GM21786 (cell line): ENCODE results near the gene MMP23B.
"Not testable (repeated sequence)": the region's sequence is repeated elsewhere in the genome, so short reads cannot be mapped to it uniquely, and the experiment has no call there.

Experiments
- ATAC-seq: cut with Tn5 transposase; IDR thresholded peaks from one replicate; pipeline ENCODE4 v1.9.1; 2021; ENCODE audit not compliant: unreplicated experiment

MMP23B gene

DNA sequence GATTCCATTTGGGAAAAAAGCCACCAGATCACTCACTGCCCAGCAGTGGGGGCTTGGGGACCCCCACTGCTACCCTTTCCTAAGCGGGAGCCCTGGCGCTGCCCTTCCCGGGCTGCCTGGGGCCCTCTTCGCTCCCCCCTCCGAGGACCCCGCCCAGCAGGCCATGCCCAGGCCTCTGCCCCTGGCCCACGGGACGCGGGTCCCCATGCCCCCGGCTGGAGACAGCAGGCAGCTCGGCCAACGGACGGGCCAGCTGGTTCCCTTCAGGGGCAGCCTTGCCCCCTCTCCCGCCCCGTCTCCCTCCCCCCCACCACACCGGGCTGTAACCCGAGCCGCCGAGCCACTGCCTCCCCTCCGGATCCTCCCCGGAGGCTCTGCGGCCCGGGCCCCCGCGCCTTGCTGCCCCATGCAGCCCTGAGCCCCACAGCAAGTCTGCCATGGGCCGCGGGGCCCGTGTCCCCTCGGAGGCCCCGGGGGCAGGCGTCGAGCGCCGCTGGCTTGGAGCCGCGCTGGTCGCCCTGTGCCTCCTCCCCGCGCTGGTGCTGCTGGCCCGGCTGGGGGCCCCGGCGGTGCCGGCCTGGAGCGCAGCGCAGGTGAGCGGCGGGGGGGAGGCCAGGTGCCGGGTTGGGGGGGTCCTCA, at the start of gene MMP23B:
Gene MMP23B, plus strand, starts transcription at position 392 of the 639 bp plus-strand sequence. Its CDS starts 46 bp downstream, at position 438.
- ATAC-seq = no peak

DNA sequence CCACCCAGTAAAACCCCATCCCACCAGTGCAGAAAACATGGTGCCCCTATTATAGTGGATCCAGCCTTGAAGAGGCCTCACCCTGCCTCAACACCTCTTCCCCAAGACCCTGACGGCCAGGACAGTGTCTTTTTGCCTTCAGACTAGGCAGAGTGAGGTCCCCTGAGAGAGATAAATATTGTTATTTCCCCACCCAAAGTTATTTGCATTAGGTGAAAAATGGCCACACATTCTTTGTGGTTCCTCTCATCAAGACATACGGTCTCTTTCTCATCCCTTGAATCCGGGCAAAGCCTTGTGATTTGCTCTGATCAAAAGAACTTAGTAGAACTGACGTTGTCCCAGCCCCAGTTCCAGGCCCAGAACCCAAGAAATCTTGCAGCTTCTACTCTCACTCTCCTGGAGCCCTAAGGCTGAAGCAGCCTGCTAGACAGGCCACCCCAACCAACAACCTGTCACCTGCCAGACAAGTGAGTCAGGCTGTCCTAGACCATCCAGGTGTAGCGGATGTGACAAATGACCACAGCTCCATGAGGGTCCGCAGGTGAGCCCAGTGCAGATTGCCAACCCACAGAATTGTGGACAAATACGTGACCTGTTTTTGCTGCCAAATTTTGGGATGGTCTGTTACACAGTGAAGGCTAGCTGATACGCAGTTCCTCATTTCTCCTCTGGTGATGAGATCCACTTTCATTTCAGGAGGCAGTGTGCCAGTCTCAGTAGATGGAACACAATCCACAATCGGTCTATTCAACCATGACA, 49.2 kb upstream of the MMP23B start:
- ATAC-seq = no peak

DNA sequence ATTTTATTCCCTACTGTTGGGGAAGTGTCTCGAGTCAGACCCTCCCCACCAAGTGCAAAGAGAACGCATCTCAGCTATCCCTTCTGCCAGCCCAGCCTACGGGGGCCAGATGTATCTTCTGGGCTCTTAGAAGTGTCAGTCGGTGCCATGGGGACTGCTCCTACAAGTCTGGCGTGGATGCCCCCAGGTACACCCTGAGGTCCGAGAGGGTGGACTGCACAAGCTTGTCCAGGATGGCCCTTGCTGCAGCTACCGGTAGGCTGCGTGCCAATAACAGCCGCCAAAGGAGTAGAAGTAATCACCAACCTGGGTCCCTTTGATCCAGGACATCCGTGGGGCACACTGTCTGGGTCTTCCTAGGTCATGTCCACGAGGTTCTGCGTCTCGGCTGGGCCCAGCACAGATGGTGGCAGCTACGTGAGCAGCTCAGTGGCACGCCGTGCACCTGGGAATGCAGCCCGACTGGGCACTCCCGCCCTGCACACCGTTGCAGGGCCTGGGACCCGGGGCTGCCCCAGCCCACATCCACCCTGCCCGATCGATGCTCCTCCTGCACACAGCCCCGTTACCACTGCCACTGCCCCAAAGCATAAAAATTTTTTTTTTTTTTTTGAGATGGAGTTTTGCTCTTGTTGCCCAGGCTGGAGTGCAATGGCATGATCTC, 48.5 kb upstream of the MMP23B start:
- ATAC-seq = no peak

DNA sequence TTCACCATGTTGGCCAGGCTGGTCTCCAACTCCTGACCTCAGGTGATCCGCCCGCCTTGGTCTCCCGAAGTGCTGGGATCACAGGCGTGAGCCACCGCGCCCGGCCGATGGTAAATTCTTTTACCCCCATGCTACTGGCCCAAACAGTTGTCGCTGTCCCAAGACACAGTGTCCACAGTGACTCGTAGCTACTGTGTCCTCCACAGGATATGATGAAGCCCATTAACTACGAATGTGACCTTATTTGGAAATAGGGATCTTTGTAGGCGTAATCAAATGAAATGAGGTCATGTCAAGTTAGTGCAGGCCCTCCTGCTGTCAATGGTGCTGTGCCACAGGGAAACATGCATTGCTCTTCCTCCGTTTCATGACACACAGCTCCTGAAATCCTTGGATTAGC, 40.5 kb upstream of the MMP23B start:
- no peak for ATAC-seq

DNA sequence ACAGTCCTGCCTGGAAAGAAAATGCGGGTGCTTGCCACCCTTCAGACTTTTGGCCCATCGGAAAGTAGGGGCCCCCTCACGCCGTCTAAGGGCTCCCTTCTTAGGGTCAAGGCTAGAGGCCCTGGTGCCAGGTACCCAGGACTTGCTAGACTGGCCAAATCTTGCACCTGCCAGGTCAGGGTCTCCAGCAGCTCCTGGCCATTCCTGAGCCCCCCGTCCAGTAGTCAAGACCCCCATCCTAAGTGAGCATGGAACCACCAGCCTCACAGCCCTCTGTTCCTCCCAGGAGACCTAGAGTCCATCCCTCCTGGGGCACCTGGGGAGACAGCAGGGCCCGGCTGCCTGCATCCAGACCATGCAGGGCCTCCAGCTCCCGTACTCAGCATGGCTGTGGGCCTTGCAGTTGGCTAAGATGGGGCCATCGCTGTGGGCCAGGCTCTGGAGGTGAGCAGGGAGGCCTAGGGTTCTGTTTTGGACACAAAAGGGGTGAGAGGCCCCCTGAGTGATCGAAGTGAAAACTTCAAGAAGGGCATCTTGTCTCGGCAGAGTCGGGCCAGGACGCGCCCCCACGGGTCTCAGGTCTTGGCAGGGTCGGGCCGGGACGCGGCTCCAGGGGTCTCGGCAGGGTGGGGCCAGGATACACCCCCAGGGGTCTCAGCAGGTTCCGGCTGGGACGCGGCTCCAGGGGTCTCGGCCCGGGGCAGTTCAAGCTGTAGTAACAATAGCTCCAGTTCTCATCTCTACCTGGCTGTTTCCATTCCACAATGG, 38.0 kb upstream of the MMP23B start:
- ATAC-seq = no peak

DNA sequence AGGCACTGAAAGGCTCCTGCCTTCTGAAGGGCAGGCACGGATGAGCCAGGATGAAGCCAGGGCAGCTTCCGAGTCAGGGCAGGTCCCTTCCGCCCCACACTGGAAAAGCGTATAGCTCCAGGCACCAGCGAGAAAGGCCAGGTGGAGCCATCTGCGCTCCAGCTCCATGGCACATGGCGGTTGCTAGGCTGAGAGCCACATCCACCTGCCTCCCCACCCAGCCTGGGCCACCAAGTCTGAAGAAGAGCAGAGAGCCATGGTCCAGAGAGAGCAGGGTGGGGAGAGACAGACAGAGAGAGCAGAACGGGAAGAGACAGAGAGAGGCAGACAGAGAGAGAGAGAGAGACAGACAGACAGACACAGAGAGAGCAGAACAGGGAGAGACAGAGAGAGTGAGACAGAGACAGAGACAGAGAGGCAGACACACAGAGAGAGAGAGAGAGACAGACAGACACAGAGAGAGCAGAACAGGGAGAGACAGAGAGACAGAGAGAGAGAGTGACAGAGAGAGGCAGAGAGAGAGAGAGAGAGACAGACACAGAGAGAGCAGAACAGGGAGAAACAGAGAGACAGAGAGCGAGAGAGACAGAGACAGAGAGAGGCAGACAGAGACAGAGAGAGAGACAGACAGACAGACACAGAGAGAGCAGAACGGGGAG, 37.2 kb upstream of the MMP23B start:
- ATAC-seq = no peak

DNA sequence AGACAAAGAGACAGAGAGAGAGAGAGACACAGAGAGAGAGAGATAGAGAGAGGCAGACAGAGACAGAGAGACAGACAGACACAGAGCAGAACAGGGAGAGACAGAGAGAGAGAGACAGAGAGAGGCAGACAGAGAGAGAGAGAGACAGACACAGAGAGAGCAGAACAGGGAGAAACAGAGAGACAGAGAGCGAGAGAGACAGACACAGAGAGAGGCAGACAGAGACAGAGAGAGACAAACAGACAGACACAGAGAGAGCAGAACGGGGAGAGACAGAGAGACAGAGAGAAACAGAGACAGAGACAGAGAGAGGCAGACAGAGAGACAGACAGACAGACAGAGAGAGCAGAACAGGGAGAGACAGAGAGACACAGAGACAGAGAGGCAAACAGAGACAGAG, 36.6 kb upstream of the MMP23B start:
- ATAC-seq = not testable (repeated sequence)

DNA sequence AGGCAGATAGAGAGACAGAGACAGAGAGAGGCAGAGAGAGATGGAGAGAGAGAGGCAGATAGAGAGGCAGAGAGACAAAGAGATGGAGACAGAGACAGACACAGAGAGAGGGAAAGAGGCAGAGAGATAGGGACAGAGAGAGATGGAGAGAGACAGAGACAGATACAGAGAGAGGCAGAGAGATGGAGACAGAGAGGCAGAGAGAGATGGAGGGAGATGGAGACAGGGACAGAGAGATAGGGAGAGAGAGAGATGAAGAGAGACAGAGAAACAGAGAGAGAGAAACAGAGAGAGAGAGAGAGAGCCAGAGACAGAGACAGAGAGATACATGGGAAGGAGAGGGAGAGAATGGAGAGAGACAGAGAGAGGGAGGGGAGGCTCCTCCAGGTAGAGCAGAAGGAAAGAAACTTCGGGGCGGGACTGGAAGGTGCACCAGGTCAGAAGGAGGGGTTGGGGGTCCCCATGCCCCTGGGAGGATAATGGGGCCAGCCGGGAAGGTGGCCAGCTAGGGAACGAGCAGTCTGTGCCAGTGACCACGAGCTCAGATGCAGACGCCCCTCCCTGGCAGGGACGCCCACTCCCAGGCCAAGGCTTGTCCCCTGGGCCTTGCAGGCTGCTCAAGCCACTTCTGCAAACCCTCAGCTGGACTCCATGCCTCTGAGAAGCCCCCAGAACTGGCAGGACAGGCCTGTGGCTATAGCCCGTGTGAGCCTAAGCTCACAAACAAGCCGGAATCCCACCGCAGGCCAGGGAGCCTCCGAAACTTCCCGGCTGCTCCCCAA, 35.3 kb upstream of the MMP23B start:
- ATAC-seq = no peak

DNA sequence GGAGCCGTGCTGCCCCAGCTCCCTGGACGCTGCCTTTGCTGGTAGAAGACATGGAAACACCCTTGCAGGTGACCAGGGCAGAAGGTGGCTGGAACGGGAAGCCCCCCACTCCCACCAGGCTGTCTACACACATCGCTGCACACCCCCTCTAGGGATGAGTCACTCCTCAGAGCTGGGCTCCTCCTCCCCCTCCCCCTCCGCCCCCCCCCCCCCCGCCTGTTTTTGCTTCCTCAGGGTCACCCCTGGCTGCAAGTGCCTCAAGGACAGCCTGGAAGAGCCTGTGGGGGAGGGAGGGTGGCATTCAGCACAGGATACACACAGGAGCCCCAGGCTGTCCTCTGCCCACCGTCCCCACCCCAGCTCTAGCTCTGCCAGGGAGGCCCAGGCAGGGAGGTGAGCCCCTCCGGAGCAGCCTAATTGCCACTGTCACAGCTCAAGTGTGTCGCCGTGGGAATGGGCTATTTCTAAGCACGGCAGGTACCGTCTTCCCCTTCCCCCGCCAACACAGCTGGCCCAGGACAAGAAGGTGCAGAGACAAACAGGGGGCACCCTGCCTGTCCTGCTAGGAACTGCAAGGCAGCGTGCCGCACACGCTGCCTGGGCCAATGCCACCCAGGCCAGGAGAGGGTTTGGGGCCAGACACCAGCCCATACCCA, 34.6 kb upstream of the MMP23B start:
- no peak for ATAC-seq

DNA sequence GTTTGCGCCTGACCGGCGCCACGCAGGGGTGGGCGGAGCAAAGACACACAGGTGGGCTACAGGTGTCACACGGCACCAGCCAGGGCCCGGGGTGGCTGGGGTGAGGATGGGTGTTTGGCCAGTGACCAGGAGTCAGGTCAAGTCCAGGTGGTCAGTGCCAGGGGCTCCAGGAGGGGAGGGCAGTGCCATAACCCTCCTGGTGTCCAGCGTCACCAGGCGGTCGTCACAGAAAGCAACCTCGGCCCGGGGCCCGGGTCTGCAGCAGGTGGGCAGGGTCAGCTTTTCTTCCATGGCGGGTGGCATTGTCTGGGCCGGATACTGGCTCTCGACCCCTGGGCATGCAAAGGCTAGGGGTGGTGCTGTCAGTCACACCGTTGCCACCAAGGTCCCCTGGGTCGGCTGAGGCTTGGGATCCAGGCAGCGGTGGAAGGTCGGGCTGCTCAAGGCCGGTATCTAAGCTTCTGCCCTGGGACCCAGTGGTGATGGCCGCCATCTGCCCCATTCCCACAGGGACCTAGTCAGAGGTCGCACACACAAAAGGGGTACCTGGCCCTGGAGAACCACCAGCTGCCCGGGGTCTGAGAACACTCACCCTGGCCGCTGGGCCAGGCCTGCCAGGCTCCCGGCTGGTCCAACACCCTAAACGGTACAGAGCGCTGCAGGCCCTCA, 33.8 kb upstream of the MMP23B start:
- no peak for ATAC-seq

DNA sequence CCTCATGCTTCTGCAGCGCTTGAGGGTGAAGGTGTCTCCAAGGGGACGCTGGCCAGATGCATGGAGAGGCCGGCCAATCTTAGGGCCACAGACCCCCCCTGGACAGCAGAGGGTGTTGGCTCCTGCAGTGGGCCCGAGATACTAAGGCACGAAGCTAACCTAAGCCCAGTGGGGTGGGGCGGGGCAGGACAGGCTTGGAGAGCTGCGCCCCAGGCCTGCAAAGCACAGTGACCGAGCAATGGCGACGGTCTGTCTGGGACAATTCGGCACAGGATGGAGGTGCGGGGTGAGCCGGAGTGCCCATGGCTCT, 33.3 kb upstream of the MMP23B start:
- ATAC-seq = no peak

DNA sequence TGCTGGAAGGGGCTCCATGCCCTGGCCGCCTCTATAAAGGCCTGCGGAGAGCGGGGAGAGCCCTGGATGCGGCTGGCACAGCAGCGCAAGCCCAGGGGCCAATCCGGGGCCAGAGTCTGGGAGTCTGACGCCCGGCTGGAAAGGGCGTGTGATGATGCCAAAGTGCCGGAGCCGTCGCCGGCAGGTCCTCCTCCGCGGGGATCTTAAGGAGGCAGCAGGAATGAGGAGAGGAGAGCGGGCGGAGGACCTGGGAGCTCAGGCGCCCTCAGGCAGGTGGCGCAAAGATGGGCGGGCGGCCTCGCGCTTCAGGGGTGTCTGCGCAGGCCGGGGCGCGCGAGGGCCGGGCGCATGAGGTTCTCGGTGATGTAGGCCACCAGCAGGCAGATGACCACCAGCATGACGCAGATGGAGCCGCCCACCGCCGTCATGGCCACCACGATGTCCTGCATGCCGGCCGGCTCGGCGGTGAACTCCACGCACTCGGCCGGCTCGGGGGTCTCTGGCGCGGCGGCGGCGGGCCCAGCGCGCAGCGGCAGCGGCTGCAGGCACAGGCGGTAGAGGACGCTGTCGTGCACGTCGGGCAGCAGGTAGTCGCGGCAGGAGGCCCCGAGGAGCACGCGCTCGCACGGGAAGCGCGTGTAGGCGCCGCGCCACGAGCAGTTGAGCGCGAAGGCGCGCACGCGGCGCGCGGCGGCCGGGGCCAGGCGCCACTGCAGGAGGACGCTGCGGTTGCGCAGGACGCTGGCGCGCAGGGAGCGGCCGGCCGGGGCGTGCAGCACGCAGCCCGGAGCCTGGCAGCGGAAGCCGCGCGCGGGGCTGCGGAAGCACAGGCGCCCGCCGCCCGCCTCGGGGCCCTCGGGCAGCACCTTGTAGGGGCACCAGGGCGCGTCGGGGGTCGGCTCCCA, 32.7 kb upstream of the MMP23B start:
- ATAC-seq = no peak

DNA sequence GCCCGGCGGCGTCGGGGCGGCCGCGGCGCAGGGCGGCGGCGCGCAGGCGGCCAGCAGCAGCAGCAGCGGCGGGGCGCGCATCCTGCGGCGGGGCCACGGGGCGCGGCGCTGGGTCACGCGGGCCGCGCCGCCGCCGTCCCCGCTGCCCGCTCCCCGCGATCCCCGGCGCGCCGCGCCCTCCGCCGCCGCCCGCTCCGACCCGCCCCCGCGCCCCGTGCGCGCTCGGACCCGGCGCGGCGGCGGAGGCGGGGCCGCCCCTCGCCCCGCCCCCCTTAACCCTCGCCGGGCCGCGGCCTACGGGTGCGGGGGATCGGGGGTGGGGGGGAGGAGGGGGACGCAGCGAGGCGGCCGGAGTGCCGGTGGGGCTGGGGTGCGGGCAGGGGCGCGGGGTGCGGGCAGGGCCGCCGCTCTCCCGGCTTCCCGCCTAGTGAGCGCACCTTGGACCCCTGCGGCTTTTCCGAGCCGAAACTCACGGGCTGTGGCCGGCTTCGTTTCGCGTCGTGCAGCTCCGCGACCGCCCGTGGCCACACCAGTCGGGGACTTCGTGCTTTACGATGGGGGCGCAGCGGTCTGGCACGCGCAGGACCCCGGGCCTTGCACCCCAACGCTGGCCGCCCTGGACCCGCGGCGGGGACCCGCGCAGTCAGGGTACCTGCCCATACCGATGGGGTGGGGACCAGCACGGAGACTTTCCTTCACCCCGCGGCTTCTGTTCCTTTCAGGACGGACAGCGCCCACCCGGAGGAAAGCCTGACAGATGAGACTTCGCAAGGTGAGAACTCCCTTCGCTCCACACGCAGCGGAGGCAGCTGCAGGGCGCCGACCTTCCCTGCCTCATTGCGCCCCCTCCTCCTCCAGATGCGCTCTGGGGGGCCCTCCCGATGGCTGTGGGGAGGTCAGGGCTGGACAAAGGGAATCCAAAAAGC, 31.8 kb upstream of the MMP23B start, which contains the start of gene FNDC10:
Gene FNDC10, minus strand, starts transcription at position 201 of the 926 bp plus-strand sequence. Its CDS starts 120 bp downstream, at position 81.
- ATAC-seq = no peak

DNA sequence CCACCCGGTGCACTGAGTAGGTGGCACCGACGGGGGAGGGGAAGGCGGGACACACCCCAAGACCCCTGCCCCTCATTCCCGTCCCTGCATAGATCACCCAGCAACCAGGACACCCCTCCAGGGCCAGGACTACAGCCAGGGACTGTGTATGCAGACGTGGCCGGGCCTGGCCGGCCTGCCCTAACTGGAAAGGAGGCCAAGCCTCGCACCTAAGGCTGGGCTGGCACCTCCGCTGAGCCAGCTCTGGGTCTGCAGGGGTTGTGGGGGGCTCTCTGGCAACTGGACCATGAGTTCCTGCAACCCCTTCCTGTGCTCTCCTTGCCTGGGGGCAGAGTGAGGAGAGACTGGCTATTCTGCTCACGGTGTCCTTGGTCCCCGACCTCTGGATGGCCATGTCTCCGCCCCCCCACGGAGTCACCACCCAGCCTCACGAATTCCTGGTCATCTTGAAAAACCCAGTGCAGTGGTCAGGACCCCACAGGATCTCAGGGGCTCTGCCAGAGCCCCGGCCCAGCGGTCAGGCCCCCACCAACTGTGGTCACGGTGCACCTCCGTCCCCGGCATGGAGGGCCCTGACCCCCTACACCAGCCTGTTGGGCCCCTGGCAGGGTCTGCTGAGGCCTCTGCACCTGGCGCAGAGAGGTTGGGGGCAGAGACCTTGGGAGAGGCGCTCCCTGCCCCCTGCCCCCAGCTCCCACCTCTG, 31.0 kb upstream of the MMP23B start:
- no peak for ATAC-seq

DNA sequence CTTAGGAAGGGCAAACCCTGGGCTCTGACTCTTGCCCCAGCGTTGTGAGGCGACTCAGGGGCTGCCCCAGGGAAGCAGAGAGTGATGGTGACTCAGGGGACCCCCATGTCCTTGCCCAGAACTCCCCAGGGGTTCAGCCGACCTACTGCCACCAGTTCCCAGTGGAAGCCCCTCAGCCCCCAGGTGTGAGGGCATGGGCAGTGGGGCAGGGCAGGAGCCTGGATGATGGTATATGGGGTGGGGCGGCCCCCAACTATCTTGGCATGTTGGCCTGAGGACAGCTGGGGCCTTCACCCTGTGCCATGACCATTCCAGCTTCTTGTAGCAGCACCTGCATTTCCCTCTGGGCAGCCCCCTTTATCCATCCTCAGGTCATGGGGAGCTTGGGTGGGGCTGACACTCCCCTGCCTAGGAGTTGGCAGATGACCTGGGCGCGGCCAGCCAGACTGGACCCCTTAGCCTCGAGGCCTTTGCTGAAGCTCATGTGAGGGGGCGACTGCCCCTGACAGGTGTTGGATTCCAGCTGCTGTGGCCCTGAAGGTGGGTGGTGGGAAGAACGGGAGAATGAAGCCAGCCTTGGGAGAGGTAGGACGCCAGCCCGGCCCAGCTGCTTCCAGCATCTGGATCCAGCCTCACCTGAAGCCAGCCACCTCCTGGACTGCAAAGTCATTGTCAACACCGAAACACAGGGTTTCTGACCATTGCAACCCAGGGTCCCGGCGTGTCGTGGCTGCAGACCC, 30.2 kb upstream of the MMP23B start:
- ATAC-seq = no peak
